OCI-LY1 (cell line): ENCODE measurements around the gene SLC15A1.

ENCODE experiments used
- H2AFZ ChIP-seq: fragments of 200-600 bp; sonication (generic), shearing (Covaris generic); 2 replicates; pipeline ENCODE4 v1.6.0; 2014; ENCODE audit warnings: antibody characterized with exemption, mild to moderate bottlenecking, low read length
- H3F3A ChIP-seq: fragments of 200-600 bp; sonication (generic), shearing (Covaris generic); 2 replicates; pipeline ENCODE4 v1.6.0; 2014; ENCODE audit warnings: mild to moderate bottlenecking, antibody characterized with exemption, low read length, moderate library complexity; ENCODE audit not compliant: insufficient read depth
- H3K27ac ChIP-seq: fragments of 200-600 bp; sonication (generic); 2 replicates; pipeline ENCODE4 v1.5.1; 2014; ENCODE audit warnings: low read length, mixed run types, mild to moderate bottlenecking, low read depth; ENCODE audit not compliant: poor library complexity, severe bottlenecking
- H3K27me3 ChIP-seq: fragments of 200-600 bp; sonication (generic); 2 replicates; pipeline ENCODE4 v1.6.0; 2014; ENCODE audit warnings: antibody characterized with exemption, mild to moderate bottlenecking, low read length, moderate library complexity; ENCODE audit not compliant: insufficient read depth
- H3K36me3 ChIP-seq: fragments of 200-600 bp; sonication (generic); 2 replicates; pipeline ENCODE4 v1.6.1; 2014; ENCODE audit warnings: mild to moderate bottlenecking, antibody characterized with exemption, low read length, moderate library complexity, mixed read lengths; ENCODE audit not compliant: insufficient read depth
- H3K4me1 ChIP-seq: fragments of 200-600 bp; sonication (generic); 2 replicates; pipeline ENCODE4 v1.5.1; 2014; ENCODE audit warnings: mild to moderate bottlenecking, low read length, moderate library complexity; ENCODE audit not compliant: insufficient read depth, severe bottlenecking
- H3K4me2 ChIP-seq: fragments of 200-600 bp; sonication (generic), shearing (Covaris generic); 2 replicates; pipeline ENCODE4 v1.6.1; 2014; ENCODE audit warnings: low read length
- H3K4me3 ChIP-seq: fragments of 200-600 bp; sonication (generic); 2 replicates; pipeline ENCODE4 v1.5.1; 2014; ENCODE audit warnings: low read length, low read depth, mild to moderate bottlenecking, mixed read lengths; ENCODE audit not compliant: poor library complexity, severe bottlenecking
- H3K79me2 ChIP-seq: fragments of 200-600 bp; shearing (Covaris generic); 2 replicates; pipeline ENCODE4 v1.6.1; 2016; ENCODE audit warnings: mixed run types, low read length, mixed read lengths; ENCODE audit not compliant: insufficient read depth
- H3K9ac ChIP-seq: fragments of 200-600 bp; sonication (generic), shearing (Covaris generic); 2 replicates; pipeline ENCODE4 v1.6.1; 2014; ENCODE audit warnings: mild to moderate bottlenecking, low read length, mixed read lengths
- H3K9me2 ChIP-seq: fragments of 200-600 bp; sonication (generic), shearing (Covaris generic); 2 replicates; pipeline ENCODE4 v1.6.1; 2014; ENCODE audit warnings: low read depth, mild to moderate bottlenecking, low read length, mixed read lengths
- H3K9me3 ChIP-seq: fragments of 200-600 bp; shearing (Covaris generic); 2 replicates; pipeline ENCODE4 v1.6.1; 2014; ENCODE audit warnings: low read length, mixed read lengths
- H4K20me1 ChIP-seq: fragments of 200-600 bp; sonication (generic), shearing (Covaris generic); 2 replicates; pipeline ENCODE4 v1.6.0; 2016; ENCODE audit warnings: mild to moderate bottlenecking, low read length; ENCODE audit not compliant: insufficient read depth
- CTCF ChIP-seq: fragments of 200-600 bp; sonication (generic), shearing (Covaris generic); IDR thresholded peaks from 2 replicates; pipeline ENCODE4 v1.5.1; 2017; ENCODE audit warnings: mild to moderate bottlenecking, antibody characterized with exemption, low read length, moderate library complexity, mixed read lengths
- EZH2 ChIP-seq: fragments of 200-600 bp; sonication (generic), shearing (Covaris generic); IDR thresholded peaks from 2 replicates; pipeline ENCODE4 v1.8.0; 2017; ENCODE audit warnings: borderline replicate concordance, mixed run types, mild to moderate bottlenecking, antibody characterized with exemption, low read length, moderate library complexity, mixed read lengths

Gene SLC15A1

GRCh38 chr13:98672947-98673613, 79.4 kb downstream of the SLC15A1 start:
- H3F3A ChIP-seq, result no peaks in the 10 kb centered on the region
- H4K20me1 ChIP-seq, result no peaks in the 10 kb centered on the region
- H3K4me2 ChIP-seq, result no peak overlapping the region
- H3K36me3 ChIP-seq, result no peaks in the 10 kb centered on the region
- H3K9me3 ChIP-seq, result no peaks in the 10 kb centered on the region
- H3K9ac ChIP-seq, result no peak overlapping the region
- no peaks in the 10 kb centered on the region for H3K9me2 ChIP-seq
- H3K27ac ChIP-seq, result no peak overlapping the region
- TF ChIP-seq EZH2 (no peak), CTCF (peak; percentile 96)
- no peaks in the 10 kb centered on the region for H3K4me1 ChIP-seq
- H3K79me2 ChIP-seq, result no peaks in the 10 kb centered on the region
- H3K27me3 ChIP-seq, result no peaks in the 10 kb centered on the region; the same call in 1 of the 2 replicates
- no peak overlapping the region for H3K4me3 ChIP-seq
- no peak overlapping the region for H2AFZ ChIP-seq

DNA sequence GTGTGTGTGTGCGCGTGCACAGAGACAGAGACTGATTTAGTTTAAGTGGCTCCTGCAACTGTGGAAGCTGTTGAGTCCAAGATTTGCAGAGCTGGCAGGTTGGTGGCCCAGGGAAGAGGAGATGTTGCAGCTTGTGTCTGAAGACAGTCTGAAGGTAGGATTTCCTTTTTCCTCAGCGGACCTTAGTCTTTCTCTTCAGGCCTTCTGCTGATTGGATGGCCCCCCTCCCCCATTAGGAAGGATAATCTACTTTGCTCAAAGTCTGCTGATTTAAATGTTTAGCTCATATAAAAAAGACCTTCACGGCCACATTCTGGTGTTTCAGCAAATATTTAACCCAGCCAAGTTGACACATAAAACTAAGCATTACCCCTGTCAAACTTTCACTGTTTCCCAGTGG, 84.3 kb downstream of the SLC15A1 start:
- Histone ChIP-seq H4K20me1 (no peaks in the 10 kb centered on the region), H3K4me3 (no peak overlapping the region), H3K4me2 (no peak overlapping the region), H3F3A (no peaks in the 10 kb centered on the region), H3K9me3 (no peaks in the 10 kb centered on the region), H3K27ac (no peak overlapping the region), H3K27me3 (no peaks in the 10 kb centered on the region), H2AFZ (no peak overlapping the region), H3K9me2 (no peaks in the 10 kb centered on the region), H3K79me2 (no peaks in the 10 kb centered on the region), H3K4me1 (no peaks in the 10 kb centered on the region), H3K9ac (no peak overlapping the region), H3K36me3 (no peaks in the 10 kb centered on the region)
- TF ChIP-seq EZH2, result no peak
- TF ChIP-seq CTCF, result no peak

GRCh38 chr13:98665638-98665995, 86.9 kb downstream of the SLC15A1 start:
- no peaks in the 10 kb centered on the region for H4K20me1 ChIP-seq
- no peak overlapping the region for H3K4me3 ChIP-seq
- H3K9ac ChIP-seq, result no peak overlapping the region
- H3K4me2 ChIP-seq, result no peak overlapping the region
- H3K4me1 ChIP-seq, result no peaks in the 10 kb centered on the region
- H3F3A ChIP-seq, result no peaks in the 10 kb centered on the region
- TF ChIP-seq EZH2, result no peak
- H2AFZ ChIP-seq, result no peak overlapping the region
- H3K9me2 ChIP-seq, result no peaks in the 10 kb centered on the region
- H3K27ac ChIP-seq, result no peak overlapping the region
- no peaks in the 10 kb centered on the region for H3K79me2 ChIP-seq
- H3K9me3 ChIP-seq, result no peaks in the 10 kb centered on the region
- no peaks in the 10 kb centered on the region for H3K27me3 ChIP-seq
- no peaks in the 10 kb centered on the region for H3K36me3 ChIP-seq
